ENCODE measurements around the gene CTU2. TPM values are rescaled to one million over a fixed set of nuclear protein-coding genes. Genes with fewer than 3 reads are reported as not detected.

The CTU2 gene
- total and polyA plus RNA-seq, 2 donors (not counting 1 experiment from before 2014, with no cell fraction given), result 18.4 to 23.7 TPM

DNA sequence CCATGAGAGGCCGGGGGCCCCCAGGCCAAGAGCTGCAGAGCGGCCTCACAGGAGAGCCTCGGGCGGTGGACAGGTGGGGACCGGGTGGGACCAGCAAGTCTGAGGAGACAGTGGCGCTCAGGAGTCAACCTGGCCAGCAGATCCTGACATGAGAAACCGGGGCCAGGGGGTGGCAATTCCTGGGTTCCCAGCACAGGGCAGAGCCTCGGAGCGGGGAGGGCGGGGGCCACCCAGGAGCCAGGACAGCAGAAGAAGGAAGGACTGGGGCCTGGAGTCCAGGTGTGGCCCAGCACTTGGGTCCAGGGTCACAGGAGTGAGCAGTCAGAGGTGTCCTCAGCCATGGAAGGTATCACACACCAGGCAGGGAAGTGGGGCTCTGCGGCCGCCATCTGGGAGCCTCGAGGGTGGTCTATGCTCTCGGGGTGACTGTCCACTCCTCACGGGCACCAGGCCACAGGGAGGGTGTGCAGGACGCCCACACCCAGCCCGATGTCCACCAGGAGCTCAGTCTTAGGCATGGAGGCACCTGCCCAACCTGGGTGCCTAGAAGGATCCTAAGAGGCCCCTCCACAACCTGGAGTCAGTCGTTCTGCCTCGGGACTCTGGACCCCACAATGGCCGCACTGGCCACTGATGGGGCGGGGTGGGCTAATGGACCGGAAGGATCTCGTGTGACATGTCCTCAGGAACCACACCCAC lies 49.6 kb downstream of the CTU2 start:
- no peak overlapping the region for H3K4me2 ChIP-seq (replicated peaks; ENCODE audit: low read depth, low read length, poor library complexity, severe bottlenecking)
- DNase-seq (no peak), ATAC-seq (ENCODE audit: low read depth) (no peak)
- no peaks in the 10 kb centered on the region for H3K27me3 ChIP-seq (replicated peaks in 1 of 4; ENCODE audit: control extremely low read depth in 1 of 4, control insufficient read depth in 3 of 4, insufficient read depth in 4 of 4, low read length in 3 of 4)
- Mint-ChIP-seq H3K9me3 (ENCODE audit: insufficient read depth) (no peaks in the 10 kb centered on the region), H3K27ac (no peak overlapping the region), H3K4me1 (peaks cover 28% of the 10 kb centered on the region), H3K27me3 (no peaks in the 10 kb centered on the region), H3K4me3 (no peak overlapping the region)
- TF ChIP-seq, protein P1, sequence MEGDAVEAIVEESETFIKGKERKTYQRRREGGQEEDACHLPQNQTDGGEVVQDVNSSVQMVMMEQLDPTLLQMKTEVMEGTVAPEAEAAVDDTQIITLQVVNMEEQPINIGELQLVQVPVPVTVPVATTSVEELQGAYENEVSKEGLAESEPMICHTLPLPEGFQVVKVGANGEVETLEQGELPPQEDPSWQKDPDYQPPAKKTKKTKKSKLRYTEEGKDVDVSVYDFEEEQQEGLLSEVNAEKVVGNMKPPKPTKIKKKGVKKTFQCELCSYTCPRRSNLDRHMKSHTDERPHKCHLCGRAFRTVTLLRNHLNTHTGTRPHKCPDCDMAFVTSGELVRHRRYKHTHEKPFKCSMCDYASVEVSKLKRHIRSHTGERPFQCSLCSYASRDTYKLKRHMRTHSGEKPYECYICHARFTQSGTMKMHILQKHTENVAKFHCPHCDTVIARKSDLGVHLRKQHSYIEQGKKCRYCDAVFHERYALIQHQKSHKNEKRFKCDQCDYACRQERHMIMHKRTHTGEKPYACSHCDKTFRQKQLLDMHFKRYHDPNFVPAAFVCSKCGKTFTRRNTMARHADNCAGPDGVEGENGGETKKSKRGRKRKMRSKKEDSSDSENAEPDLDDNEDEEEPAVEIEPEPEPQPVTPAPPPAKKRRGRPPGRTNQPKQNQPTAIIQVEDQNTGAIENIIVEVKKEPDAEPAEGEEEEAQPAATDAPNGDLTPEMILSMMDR (IDR thresholded peaks at IDR 0.05), result no peak
- no peak for TF ChIP-seq EZH2 (IDR thresholded peaks at IDR 0.05; ENCODE audit: borderline replicate concordance, insufficient read depth, low read depth, low read length, poor library complexity, severe bottlenecking)
- CTCF ChIA-PET, result interaction anchor here (1.3 to 6.3 kb wide), 3 partner anchors 18 to 55 kb away, joined by 3 to 34 read pairs (median 6); partner anchors contain the start of gene APRT
- H3K4me1 ChIP-seq (ENCODE audit: control insufficient read depth in 2 of 2, insufficient read depth in 2 of 2, low read length in 2 of 2), result peaks cover 0 to 16% of the 10 kb centered on the region in 2 donors
- H3K9ac ChIP-seq (ENCODE audit: low read length), result no peak overlapping the region
- peaks cover 83% of the 10 kb centered on the region for H3K79me2 ChIP-seq (ENCODE audit: control insufficient read depth, insufficient read depth, low read length)
- no peak overlapping the region for H3K4me3 ChIP-seq (ENCODE audit: control extremely low read depth in 1 of 5, extremely low read depth in 1 of 5, insufficient read depth in 1 of 5, low read depth in 2 of 5, low read length in 4 of 5)
- H3K27ac ChIP-seq (ENCODE audit: low read length in 2 of 2), result no peak overlapping the region
- no peak overlapping the region for H2AFZ ChIP-seq (ENCODE audit: insufficient read depth, low read depth, low read length, poor library complexity, severe bottlenecking)
- H3K9me3 ChIP-seq (ENCODE audit: control extremely low read depth in 1 of 3, control insufficient read depth in 2 of 3, insufficient read depth in 1 of 3, low read length in 2 of 3), result peaks cover 0 to 17% (median 0%) of the 10 kb centered on the region in 3 donors
- peaks cover 0 to 2% of the 10 kb centered on the region in 2 experiments for H3K36me3 ChIP-seq (replicated peaks in 1 of 2; ENCODE audit: control extremely low read depth in 1 of 2, control insufficient read depth in 1 of 2, extremely low read depth in 1 of 2, insufficient read depth in 2 of 2, low read length in 1 of 2)
- WGBS (ENCODE audit: insufficient coverage), result 87% methylated on average over 23 of the region's 23 CpGs
- H4K20me1 ChIP-seq (ENCODE audit: control insufficient read depth, insufficient read depth, low read length, poor library complexity, severe bottlenecking), result peaks cover 81% of the 10 kb centered on the region
- intact Hi-C loops (cut with micrococcal nuclease), result no loop called here
- POLR2A ChIA-PET, result interaction anchor here (1.4 kb wide), 1 partner anchor 11 kb away, joined by 3 read pairs; no protein-coding TSS in a partner anchor
